ENCODE results near the gene IGSF8.
"Not testable (repeated sequence)": the region's sequence is repeated elsewhere in the genome, so short reads cannot be mapped to it uniquely, and the experiment has no call there.

IGSF8 gene

GRCh38 chr1:160097911-160098851, at the start of gene IGSF8:
Gene IGSF8, minus strand, starts transcription at chr1:160098619. Its CDS starts 147 bp downstream, at chr1:160098472.
- peak; percentile 86 for DNase-seq

GRCh38 chr1:160148121-160148520, 49.7 kb upstream of the IGSF8 start:
- no peak for DNase-seq

- no peak for DNase-seq
Observed at GRCh38 chr1:160146107-160146506, 47.7 kb upstream of the IGSF8 start.

- no peak for DNase-seq
Observed at GRCh38 chr1:160144921-160145320, 46.5 kb upstream of the IGSF8 start.

- no peak for DNase-seq
Observed at GRCh38 chr1:160143695-160144094, 45.3 kb upstream of the IGSF8 start.

GRCh38 chr1:160139840-160140239, 41.4 kb upstream of the IGSF8 start:
- DNase-seq, result no peak

GRCh38 chr1:160137216-160137862, 38.9 kb upstream of the IGSF8 start:
- DNase-seq, result no peak

- DNase-seq, result no peak
Observed at GRCh38 chr1:160136926-160137200, 38.4 kb upstream of the IGSF8 start.

- no peak for DNase-seq
Observed at GRCh38 chr1:160136121-160136925, 37.9 kb upstream of the IGSF8 start.

GRCh38 chr1:160134791-160135572, 36.6 kb upstream of the IGSF8 start:
- DNase-seq, result no peak

- no peak for DNase-seq
Observed at GRCh38 chr1:160133990-160134770, 35.8 kb upstream of the IGSF8 start.

- no peak for DNase-seq
Observed at GRCh38 chr1:160131803-160132565, 33.6 kb upstream of the IGSF8 start.

GRCh38 chr1:160130939-160131338, 32.5 kb upstream of the IGSF8 start:
- DNase-seq, result no peak

- no peak for DNase-seq
Observed at GRCh38 chr1:160130486-160130885, 32.1 kb upstream of the IGSF8 start.

GRCh38 chr1:160129966-160130365, 31.5 kb upstream of the IGSF8 start:
- DNase-seq, result no peak

GRCh38 chr1:160129558-160129957, 31.1 kb upstream of the IGSF8 start:
- no peak for DNase-seq

GRCh38 chr1:160129046-160129445, 30.6 kb upstream of the IGSF8 start:
- no peak for DNase-seq

GRCh38 chr1:160128636-160129035, 30.2 kb upstream of the IGSF8 start:
- DNase-seq, result no peak

- DNase-seq, result no peak
Observed at GRCh38 chr1:160127865-160128523, 29.6 kb upstream of the IGSF8 start.

GRCh38 chr1:160127381-160127780, 29.0 kb upstream of the IGSF8 start:
- DNase-seq, result no peak

GRCh38 chr1:160126342-160126741, 27.9 kb upstream of the IGSF8 start:
- DNase-seq, result not testable (repeated sequence)

Measured in NCI-H1092 treated with DMSO at 0.1 percent for 48 hours (cell line).